ENCODE measurements around the gene HOXC9.

The HOXC9 gene

DNA sequence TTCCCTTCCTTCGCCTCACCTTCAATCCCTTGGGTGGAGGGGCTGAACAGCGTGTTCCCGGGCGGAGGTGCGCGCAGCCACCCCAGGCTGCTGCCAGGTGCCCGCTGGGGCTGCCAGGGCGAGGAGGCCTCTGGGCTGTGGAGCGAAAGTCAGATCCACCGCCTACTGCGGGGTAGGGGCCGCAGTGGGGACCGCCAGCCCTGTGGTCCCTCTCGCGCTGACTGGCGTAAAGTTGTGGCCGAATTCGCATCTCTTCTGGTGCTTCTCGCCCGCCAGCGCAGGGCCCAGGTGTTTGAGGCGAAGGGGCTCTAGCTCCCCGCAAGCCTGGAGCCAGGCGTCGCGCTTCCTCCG, 46.8 kb downstream of the HOXC9 start:
- H3K4me3 Mint-ChIP-seq, result no peak overlapping the region
- peaks cover 97% of the 10 kb centered on the region for H3K27me3 Mint-ChIP-seq
- H3K9me3 Mint-ChIP-seq, result no peaks in the 10 kb centered on the region
- no peaks in the 10 kb centered on the region for H3K36me3 Mint-ChIP-seq
- peaks cover 31% of the 10 kb centered on the region for H3K4me1 Mint-ChIP-seq
- DNase-seq, result no peak
- CTCF ChIA-PET, result no interaction called here
- H3K27ac Mint-ChIP-seq, result no peak overlapping the region

DNA sequence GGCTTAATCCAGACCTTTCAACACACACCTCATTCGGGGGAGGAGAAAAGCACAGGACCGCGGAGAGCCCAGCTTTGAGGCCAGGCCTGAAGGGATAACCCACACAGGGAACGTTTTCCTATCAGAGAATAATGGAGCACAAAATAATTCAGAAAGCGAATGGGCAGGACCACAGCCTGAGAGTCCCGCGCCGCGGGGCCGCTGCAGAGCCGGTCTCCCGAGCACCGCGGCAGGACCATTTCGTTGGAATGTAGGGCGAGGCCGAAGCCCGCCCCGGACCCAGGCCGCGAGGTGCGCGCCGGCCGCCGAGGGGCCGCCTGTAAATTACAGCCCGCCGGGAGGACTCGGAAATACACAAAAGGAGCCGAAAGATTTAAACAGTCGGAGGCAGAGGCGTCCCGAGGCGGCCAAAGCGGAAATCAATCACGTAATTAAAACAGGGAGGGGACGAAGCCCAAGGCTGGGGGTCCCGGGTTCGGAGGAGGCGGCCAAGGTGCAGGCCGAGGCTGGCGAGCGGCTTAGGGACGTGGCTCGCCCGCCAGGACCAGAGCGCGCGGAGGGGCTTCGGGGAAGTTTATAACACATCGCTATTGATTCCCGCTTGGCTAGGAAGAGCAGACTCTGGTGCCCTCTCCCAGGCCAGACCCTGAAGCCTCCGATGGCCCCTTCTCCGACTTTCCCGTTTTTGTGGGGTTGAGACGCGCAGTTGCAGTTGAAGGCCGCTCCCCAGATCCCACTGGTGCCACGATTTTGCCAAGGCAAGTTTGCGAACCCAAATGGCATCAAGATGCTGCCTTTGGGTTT, 47.4 kb downstream of the HOXC9 start:
- Mint-ChIP-seq H3K4me1 (peaks cover 34% of the 10 kb centered on the region), H3K27me3 (peaks cover 97% of the 10 kb centered on the region), H3K4me3 (no peak overlapping the region), H3K9me3 (no peaks in the 10 kb centered on the region), H3K36me3 (peaks cover 2% of the 10 kb centered on the region), H3K27ac (no peak overlapping the region)
- no peak for DNase-seq
- CTCF ChIA-PET, result no interaction called here

DNA sequence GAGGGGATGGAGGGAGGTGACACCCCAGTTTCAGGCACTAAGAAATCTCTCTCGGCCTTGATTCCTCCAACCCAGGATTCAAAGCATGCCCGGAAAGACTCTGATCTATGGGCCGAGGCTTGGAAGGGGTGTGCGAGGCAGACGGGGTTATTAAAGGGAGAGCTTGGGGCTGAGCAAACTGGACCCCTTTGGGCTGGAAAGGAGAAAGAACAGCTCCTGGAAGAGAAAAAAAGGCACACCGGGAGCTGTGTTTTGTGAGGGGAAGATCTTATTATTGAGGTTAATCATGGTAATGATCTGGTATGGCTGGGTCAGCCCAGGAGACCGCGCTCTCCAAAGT, 48.0 kb downstream of the HOXC9 start:
- no peak overlapping the region for H3K27ac Mint-ChIP-seq

DNA sequence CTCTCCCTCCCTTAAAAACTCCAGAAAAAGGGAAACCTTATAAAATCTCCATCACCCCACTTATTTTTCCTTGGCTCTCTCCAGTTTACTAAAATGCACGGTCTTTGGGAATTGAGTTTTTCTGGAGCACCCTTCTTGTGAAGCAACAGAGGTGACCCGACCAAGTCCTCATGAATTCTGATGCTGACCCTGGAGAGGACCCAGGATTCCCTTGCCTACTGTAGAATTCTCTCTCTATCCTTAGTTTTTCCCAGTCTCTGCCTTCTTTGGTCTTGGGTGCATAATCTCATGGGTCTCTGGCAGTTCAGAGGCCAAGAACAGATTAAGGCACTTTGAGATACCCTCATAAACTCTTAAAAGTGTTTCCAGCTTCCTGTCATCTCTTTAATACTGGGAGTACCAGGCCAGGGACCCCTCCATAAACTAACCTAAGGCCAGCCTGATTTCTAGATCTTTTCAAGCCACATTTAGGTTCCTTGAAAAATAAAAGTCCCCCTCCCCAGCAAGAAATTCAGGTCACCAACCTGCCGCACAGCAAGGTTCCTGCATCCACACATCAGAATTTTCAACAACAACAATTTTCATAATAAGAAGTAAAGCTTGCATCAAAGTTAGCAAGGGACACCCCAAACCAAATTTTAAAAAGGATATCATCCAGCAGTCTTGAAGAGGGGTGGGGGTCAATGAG, 48.6 kb downstream of the HOXC9 start:
- DNase-seq, result no peak
- H3K4me1 Mint-ChIP-seq, result peaks cover 33% of the 10 kb centered on the region
- H3K27me3 Mint-ChIP-seq, result peaks cover 97% of the 10 kb centered on the region
- CTCF ChIA-PET, result no interaction called here
- no peaks in the 10 kb centered on the region for H3K9me3 Mint-ChIP-seq
- H3K27ac Mint-ChIP-seq, result no peak overlapping the region
- peaks cover 2% of the 10 kb centered on the region for H3K36me3 Mint-ChIP-seq
- H3K4me3 Mint-ChIP-seq, result no peak overlapping the region

More for the DNA sequence above, 48.0 kb downstream of the HOXC9 start:
- no peak overlapping the region for H3K4me3 Mint-ChIP-seq
- peaks cover 2% of the 10 kb centered on the region for H3K36me3 Mint-ChIP-seq
- H3K27me3 Mint-ChIP-seq, result peaks cover 97% of the 10 kb centered on the region
- CTCF ChIA-PET, result no interaction called here
- peaks cover 35% of the 10 kb centered on the region for H3K4me1 Mint-ChIP-seq
- no peaks in the 10 kb centered on the region for H3K9me3 Mint-ChIP-seq
- DNase-seq, result no peak

DNA sequence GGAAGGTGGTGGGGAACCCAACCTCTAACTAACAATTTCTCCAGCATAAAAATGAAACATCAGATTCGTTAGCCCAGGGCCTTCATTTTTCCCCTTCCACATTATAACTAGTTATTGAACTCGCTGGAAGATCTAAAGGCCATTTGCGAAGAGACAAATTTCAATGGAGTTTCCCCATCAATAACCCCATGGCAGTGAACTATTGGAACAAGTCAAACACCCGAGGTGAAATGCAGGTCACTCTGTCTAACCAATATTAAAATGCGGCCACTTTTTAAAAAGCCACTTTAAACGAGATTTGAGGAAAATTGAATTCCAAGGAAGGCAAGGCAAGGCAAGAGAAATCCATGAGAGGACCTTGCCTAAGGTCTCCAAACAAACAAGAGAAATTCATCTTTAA, 49.1 kb downstream of the HOXC9 start:
- CTCF ChIA-PET, result no interaction called here
- no peaks in the 10 kb centered on the region for H3K9me3 Mint-ChIP-seq
- H3K4me3 Mint-ChIP-seq, result no peak overlapping the region
- peaks cover 2% of the 10 kb centered on the region for H3K36me3 Mint-ChIP-seq
- H3K4me1 Mint-ChIP-seq, result peaks cover 31% of the 10 kb centered on the region
- H3K27ac Mint-ChIP-seq, result no peak overlapping the region
- peaks cover 97% of the 10 kb centered on the region for H3K27me3 Mint-ChIP-seq
- DNase-seq, result no peak

DNA sequence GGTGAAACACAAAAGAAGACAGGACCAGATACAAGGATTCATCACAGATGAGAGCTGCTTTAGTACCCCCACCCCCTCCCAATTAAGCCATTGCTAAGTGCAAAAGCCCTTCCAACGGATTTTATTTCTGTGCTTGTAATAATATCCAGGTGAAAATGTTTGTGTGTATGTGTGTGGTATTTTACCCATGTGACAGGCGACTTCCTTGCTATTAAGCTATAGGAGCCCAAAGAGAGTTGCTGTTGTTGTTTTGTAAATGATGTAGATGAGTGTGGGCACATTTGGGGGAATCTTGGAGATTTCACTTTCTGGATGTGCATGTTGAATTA, 50.5 kb downstream of the HOXC9 start:
- H3K4me1 Mint-ChIP-seq, result peaks cover 33% of the 10 kb centered on the region
- peaks cover 2% of the 10 kb centered on the region for H3K36me3 Mint-ChIP-seq
- no peak overlapping the region for H3K4me3 Mint-ChIP-seq
- no peaks in the 10 kb centered on the region for H3K9me3 Mint-ChIP-seq
- CTCF ChIA-PET, result interaction anchor here (0.9 to 2.2 kb wide), 3 partner anchors 18 to 145 kb away, joined by 3 to 13 read pairs (median 4); partner anchors contain the start of gene HOXC5
- no peak for DNase-seq
- peaks cover 100% of the 10 kb centered on the region for H3K27me3 Mint-ChIP-seq
- no peak overlapping the region for H3K27ac Mint-ChIP-seq

DNA sequence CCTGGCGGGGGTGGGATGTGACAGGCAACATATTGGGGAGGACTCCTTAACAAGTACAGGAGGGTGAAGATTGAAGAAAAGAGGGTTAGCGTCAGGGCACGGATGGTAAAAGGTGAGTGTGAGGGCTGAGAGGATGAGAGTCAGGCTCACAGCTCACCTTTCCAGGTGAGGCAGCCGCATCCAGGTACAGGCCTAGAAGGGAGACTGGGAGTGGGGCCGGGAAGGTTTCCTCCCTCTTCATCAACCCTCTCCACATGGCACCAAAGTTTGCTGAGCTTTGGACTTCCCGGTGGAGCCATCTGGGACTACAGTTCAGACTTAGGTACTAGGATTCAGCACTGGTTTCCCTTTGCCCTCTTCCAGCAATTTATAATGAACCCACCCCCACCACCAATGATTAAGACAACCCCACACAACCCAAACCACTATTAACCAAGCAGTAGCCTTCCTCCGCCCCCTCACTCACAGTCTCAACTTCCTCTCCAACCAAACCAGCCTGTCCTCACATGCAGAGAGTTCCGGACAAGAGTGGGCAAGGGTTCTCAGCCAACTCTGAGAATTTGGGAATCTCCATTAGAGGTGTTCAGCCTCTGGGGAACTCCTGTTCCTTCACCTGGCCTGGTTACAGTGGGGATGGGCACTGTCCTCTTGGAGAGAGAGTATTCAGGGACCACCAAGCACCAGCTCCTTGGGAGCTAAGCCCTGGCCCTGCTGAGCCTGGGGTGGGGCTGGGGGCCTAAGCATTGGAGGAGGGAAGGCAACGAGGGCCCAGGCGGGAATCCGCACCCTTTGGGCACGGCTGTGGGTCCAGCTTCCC, 51.3 kb downstream of the HOXC9 start:
- Mint-ChIP-seq H3K36me3 (peaks cover 2% of the 10 kb centered on the region), H3K27ac (peak overlapping the region; percentile 0), H3K27me3 (peaks cover 100% of the 10 kb centered on the region), H3K4me1 (peaks cover 33% of the 10 kb centered on the region), H3K4me3 (no peak overlapping the region), H3K9me3 (no peaks in the 10 kb centered on the region)
- DNase-seq, result no peak
- CTCF ChIA-PET, result interaction anchor here (0.7 to 2.2 kb wide), 6 partner anchors 19 to 144 kb away, joined by 3 to 13 read pairs (median 3); partner anchors contain the start of gene HOXC5

DNA sequence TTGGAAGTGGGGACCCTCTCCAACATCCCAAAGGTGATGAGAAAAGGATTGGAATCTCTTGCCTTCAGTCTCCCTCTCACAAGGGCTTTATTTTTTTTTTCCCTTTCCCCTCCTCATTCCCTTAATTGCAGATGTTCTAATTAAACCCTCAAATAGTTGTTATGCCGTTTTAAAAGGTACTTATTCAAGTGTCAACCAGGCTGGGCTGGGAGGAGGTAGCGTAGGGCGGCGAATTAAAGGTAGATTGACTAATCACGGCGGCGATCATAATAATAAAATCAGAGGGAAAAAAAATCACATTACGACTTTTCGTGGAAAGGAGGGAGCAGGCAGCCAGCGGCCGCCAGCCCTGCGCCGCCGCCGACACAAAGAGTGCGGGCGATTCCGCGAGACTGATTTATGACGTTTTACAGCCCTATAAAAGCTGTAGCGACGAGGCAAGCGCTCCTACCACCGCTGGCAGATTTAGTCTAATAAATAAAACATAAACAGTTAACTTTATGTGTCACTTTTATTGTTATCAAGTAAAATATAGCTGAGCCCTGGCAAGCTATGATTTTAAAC, 52.0 kb downstream of the HOXC9 start:
- H3K27me3 Mint-ChIP-seq, result peaks cover 100% of the 10 kb centered on the region
- H3K27ac Mint-ChIP-seq, result no peak overlapping the region
- H3K4me3 Mint-ChIP-seq, result no peak overlapping the region
- no peak for DNase-seq
- CTCF ChIA-PET, result interaction anchor here (0.7 to 2.2 kb wide), 5 partner anchors 20 to 121 kb away, joined by 3 to 13 read pairs (median 3); partner anchors contain the start of gene HOXC5
- H3K36me3 Mint-ChIP-seq, result peaks cover 3% of the 10 kb centered on the region
- H3K4me1 Mint-ChIP-seq, result peaks cover 32% of the 10 kb centered on the region
- H3K9me3 Mint-ChIP-seq, result no peaks in the 10 kb centered on the region

DNA sequence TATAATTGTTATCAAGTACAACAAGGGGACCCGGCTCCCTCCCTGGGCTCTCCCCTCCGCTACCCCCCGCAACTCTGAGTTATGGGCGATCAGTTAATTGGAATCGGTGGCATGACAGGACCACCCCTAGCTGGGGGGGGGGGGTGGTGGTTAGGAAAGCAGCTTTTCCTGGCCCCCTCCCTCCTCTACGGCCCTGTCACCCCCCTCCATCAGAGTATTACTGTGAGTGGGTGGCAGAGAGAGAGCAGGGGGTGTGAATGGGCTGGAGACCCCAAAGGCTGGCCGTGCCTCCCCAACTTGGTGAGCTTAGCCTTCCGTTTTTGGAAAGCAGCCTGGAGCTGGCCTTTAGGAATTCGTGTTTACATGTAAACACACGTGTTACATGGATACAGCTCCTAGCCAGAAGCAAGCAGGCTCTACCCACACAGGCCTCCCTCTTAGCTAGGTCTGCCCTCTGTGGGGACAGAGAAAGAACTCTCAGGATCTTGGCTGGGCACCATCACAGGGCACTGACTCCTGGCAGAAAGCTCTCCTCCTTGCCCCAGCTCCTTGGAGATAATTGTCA, 52.6 kb downstream of the HOXC9 start:
- Mint-ChIP-seq H3K27ac (no peak overlapping the region), H3K4me3 (peak overlapping the region; percentile 42), H3K27me3 (peaks cover 100% of the 10 kb centered on the region), H3K4me1 (peaks cover 30% of the 10 kb centered on the region), H3K36me3 (peaks cover 3% of the 10 kb centered on the region), H3K9me3 (no peaks in the 10 kb centered on the region)
- no peak for DNase-seq
- CTCF ChIA-PET, result interaction anchor here (0.8 to 1.3 kb wide), 3 partner anchors 20 to 62 kb away, joined by 3 to 4 read pairs (median 3); partner anchors contain the start of gene HOXC5

Data from activated naive CD4-positive, alpha-beta T cell treated with anti-CD3 and anti-CD28 coated beads, Interleukin-2, amount 10 ng/mL, durations not matched to agents 7 days and 5 days (primary cell).